Muscle of arm (tissue), 12 donors: ENCODE data around the gene IPO13. TPM values are rescaled to one million over a fixed set of nuclear protein-coding genes. Genes with fewer than 3 reads are reported as not detected.

Source experiments
- DNase-seq: peaks from one replicate; pipeline ENCODE4 v3.0.0-alpha.2; 2013
- polyA plus RNA-seq, 12 donors: library from polyadenylated mRNA; unstranded; fragments of 120-200 nt; gene quantifications; one replicate each; pipeline ENCODE4 v1.2.1, GENCODE V29; 2013; ENCODE audit not compliant: insufficient read length in 12 of 12

The IPO13 gene
- polyA plus RNA-seq, 12 donors, result 18.8 to 54.5 (median 25.7) TPM; not detected in 1

DNA sequence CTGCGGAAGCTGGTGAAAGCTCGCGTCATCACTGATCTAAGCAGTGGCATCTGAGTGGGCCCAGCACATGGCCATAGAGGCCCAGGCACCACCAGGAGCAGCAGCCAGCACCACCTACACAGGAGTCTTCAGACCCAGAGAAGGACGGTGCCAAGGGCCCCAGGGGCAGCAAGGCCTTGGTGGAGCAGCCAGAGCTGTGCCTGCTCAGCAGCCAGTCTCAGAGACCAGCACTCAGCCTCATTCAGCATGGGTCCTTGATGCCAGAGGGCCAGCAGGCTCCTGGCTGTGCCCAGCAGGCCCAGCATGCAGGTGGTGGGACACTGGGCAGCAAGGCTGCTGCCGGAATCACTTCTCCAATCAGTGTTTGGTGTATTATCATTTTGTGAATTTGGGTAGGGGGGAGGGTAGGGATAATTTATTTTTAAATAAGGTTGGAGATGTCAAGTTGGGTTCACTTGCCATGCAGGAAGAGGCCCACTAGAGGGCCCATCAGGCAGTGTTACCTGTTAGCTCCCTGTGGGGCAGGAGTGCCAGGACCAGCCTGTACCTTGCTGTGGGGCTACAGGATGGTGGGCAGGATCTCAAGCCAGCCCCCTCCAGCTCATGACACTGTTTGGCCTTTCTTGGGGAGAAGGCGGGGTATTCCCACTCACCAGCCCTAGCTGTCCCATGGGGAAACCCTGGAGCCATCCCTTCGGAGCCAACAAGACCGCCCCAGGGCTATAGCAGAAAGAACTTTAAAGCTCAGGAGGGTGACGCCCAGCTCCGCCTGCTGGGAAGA is 16.4 kb upstream of the IPO13 start:
- DNase-seq, result no peak

GRCh38 chr1:43930949-43931275 is 15.8 kb upstream of the IPO13 start:
- no peak for DNase-seq

DNA sequence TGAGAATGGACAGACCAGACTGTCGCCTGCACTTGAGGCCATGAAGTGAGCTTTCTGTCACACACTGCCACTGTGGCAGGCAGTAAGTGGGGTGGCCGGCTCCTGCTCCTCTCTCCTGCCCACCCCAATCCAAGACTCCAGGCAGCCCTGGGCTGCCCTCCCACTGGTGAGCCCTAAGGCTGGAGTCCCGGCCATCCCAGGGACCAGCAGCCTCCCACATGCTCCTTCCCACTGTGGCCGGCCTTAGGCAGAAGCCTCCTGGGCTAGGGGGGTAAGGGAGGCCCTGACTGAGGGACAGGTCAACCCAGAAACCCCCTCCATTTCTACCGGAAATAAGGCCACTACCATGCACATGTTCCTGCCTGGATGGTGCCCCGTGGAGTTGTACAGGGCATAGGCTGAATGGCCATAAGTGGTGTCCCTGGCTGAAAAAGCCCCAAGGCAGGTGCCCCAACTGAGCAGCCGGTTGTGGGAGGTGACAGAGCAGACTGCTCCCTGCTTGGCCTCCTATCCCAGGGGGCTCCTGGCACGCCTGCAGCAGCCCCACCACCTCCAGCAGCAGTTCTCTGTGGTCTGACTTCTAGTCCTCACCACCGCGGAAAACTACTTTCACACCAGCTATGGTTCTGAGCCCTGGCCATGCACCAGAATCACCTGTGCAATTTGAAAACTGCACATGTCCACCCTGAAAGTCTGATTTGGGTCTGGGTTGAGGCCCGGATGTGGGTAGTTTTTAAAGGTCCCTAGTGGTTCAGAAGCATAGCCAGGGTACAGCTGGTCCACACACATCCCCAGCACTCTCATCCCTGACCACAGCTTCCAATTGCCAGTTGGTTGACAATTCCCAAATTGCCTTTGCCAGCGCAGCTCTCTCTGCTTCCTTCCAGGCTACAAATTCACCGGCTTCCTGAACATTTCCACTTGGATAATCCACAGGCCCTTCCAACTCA is 14.8 kb upstream of the IPO13 start:
- no peak for DNase-seq

- no peak for DNase-seq
Measured at GRCh38 chr1:43932786-43933385, 13.9 kb upstream of the IPO13 start.

GRCh38 chr1:43933386-43934100 is 13.2 kb upstream of the IPO13 start, which contains the start of gene ARTN:
ARTN (plus strand) TSS chr1:43933801; CDS start chr1:43935657, 1,856 bp downstream.
- no peak for DNase-seq

DNA sequence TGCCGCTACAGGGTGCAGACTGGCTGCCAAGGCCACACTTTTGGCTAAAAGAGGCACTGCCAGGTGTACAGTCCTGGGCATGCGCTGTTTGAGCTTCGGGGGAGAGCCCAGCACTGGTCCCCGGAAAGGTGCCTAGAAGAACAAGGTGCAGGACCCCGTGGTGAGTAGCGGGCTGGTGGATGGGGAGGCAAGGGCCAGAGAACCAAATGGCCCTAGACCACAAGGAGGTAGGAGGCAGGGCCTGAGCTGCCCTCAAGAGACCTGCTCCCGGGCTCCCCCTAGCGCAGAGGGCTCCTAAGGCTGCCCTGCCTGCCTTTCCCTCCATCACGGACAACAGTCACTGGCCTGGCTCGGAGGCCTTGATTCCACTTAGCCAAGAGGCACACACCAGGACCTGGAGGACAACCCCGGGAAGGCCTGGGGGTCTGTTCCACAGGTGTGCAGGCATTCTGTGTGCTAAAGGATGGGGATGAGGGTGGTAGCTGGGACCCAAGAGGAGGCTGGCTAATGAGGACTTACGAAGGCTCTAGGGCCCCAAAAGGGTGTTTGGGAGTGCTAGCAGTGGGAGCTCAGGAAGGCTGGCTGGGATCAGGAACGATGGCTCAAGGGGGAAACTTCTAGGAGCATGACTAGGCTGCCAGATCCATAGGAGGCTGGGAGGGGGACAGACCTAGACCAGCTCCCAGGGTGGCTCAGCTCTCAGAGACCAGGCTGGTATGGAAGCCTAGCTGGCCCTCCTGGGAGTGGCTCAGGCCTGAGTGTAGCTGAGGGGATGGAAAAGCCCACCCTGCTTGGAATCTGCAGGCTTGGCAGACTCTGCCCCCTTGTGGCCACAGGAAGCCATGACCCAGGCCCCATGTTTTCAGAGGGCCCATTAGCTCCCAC is 12.4 kb upstream of the IPO13 start:
- peak; percentile 55 for DNase-seq

DNA sequence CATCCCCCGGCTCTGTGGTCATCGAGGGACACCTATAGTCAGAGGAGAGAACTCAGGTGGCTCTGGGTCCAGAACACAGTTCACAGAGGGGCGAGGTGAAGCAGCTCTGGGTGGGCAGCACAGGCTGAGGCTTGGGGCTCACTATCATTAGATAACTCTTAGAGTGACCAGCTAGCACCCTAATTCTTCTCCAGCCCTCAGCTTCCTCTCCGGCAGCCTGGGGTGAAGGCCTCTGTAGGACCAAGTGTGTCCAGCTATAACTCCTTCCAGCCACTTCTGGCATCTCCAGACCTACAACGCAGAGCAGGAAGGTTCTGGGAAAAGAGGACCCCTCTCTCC is 11.8 kb upstream of the IPO13 start:
- DNase-seq, result no peak

GRCh38 chr1:43935711-43936427 is 10.9 kb upstream of the IPO13 start:
- no peak for DNase-seq

- DNase-seq, result no peak
Measured at GRCh38 chr1:43936431-43937151, 10.2 kb upstream of the IPO13 start.

DNA sequence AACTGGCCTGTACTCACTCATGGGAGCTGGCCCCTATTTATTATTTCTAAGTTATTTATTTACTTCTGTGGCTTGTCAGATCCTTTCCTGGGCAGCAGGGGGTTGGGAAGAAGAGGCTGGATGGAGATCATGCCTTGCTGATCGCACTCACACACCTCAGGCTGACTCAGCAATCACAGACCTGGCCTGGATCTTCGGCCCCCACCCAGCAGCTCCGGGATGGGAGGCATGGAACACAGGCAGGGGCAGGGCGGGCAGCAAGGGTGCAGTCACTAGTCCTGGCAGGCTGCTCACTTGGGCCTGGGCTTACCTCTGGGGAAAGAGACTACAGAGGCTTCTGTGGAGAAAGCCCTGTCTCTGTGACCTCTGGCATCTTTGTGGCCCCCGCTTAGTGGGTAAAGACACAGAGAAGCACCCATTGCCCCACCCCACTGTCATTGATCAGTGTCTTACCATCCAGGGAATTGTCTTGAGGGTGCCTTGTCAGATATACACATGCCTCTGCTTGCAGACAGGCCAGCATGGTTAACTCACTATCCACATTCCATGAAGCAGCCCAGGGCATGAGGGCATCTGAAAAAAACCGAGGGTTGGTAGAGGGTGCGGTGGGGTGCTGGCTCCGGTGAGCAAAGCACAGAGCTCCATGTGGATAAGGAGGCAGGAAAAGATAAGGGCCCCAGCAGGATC is 9.4 kb upstream of the IPO13 start:
- no peak for DNase-seq

DNA sequence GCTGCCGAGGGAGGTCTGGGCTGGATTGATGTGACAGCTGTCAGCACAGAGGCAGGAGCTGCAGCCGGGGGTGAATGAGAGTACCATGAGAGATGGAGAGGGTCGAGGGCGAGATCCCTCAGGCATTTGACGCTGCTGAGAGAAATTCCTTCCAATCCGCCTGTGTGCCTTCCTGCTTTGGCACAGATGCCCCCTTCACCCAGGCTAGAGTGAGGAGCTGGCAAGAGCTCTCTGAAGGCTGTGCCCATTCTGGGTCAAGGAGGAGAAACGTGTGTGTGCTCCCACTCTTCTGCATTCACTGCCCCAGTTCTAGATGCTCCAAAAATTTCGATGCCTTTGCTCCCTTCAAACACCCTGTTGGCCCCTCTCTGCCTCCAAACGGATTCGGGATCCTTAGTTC is 8.4 kb upstream of the IPO13 start:
- DNase-seq, result no peak

GRCh38 chr1:43938892-43939587 is 7.7 kb upstream of the IPO13 start:
- DNase-seq, result no peak

DNA sequence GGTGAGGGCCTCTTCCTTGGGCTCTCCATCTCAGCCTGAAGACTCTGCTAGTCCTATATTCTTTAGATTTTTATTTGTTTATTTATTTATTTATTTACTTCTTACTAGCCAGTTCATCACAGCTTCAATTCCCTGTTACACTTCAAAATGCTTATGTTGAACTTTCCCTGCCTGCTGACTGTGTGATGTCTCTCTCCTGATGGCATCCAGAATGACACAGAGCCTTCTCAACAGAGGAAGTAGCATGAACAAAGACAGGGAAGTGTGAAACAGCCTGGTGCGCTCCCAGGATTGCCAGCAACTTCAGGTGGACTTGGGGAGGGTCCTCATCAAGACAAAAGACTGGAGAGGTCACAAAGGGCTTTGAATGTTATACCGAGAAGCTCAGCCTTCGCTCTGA is 4.3 kb upstream of the IPO13 start:
- no peak for DNase-seq

GRCh38 chr1:43944860-43945259 is 1.9 kb upstream of the IPO13 start:
- no peak for DNase-seq

GRCh38 chr1:43945674-43946235 is 995 bp upstream of the IPO13 start:
- DNase-seq, result no peak

- DNase-seq, result no peak
Measured at GRCh38 chr1:43947061-43947873, 517 bp downstream of the IPO13 start.

GRCh38 chr1:43947874-43948437 is 1.2 kb downstream of the IPO13 start:
- DNase-seq, result no peak
